Measurements from ENCODE around the gene FHOD1. TPM values are rescaled to one million over a fixed set of nuclear protein-coding genes. Genes with fewer than 3 reads are reported as not detected.

Gene FHOD1
- total RNA-seq, 1 experiment from 2014 or later = 22.2 TPM

DNA sequence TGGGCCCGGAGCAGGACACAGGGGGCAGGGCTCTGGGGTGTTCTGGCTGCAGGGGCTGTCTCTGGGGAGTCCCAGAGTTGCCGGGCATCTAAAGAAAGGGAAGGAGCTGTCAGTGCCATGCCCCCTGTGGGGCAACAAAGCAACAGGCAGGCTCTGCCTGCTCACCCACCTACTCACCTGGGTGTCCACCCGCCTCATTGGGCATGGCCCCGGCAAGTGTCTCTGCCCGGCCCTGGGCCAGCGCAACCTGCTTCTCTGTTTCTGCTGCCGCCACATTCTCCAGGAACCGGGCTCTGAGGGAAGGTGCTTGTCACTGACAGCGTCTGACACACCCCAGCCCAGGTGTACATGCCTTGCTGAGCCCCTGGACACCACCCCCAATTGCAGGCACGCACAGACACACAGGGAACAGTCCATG lies 13.1 kb downstream of the FHOD1 start:
- DNase-seq (ENCODE audit: low read depth) = no peak

DNA sequence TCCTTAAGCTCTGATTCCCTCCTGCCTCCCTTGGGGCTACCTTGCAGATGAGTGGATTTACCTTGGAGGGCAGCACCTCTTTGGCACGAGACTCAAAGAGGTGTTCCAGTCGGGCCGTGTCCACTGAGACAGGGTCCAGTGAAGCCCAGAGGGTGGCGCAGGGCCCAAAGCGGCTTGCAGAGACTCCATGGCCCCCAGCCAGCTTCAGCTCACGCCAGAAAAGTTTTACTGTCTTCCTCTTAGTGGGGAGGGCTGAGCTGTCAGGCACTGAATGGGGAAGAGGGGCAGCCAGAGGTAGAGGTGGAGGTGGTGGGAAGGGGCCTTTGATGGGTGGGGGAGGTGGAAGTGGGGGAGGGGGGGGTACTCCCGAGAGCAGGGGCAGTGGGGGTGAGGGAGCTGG lies 13.7 kb downstream of the FHOD1 start:
- no peak for DNase-seq (ENCODE audit: low read depth)

GRCh38 chr16:67230809-67231660 lies 16.2 kb downstream of the FHOD1 start:
- DNase-seq (ENCODE audit: low read depth) = peak; percentile 5

GRCh38 chr16:67229906-67230808 lies 17.1 kb downstream of the FHOD1 start:
- DNase-seq (ENCODE audit: low read depth) = peak; percentile 2

DNA sequence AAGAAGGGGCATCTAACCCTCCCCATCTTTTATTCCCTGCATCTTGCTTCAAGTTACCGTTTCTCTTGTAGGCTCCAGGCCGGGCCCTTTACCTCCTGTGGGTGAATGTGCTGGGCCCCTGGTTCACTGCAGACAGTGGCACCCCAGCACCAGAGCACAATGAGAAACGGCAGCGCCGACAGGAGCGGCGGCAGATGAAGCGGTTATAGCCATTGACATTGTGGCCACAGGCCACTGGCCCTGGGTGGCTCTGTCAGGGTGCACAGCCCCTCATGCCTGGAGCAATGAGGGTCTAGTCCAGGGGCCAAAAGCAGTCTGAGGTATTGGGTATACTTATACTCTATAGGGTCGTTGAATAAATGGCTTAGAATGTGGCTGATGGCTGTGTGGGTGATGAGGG lies 18.4 kb downstream of the FHOD1 start:
- no peak for DNase-seq (ENCODE audit: low read depth)

DNA sequence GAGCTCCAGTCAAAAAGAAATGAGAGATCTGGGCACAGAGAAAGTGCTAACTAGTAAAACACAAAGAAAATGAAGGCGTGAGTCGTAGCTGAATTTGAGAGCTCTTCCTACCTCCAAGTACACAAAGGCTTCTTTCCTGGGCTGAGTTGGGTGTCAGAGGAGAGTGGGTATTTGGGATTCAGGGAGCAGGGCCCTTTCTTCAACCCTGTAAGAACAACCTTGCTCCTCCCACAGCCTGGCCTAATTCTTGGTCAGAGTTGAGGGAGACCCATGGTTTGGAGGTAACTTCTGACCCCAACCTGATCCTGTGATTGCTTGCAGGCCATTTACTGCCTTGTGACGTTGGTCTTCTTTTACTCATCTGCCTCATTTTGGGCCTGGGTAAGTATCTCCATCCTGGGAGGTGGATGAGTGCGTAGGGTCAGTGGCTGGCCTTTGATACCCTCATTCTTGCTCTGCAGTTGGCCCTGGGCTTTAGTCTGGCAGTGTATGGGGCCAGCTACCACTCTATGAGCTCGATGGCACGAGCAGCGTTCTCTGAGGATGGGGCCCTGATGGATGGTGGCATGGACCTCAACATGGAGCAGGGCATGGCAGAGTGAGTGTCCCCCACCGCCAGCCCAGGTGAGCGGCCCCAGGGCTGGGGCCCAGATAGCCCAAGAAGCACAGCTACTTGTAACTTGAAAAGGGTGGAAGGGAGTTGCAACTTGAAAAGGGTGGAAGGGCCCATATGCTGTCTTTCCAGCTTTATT lies 19.1 kb downstream of the FHOD1 start:
- DNase-seq (ENCODE audit: low read depth) = no peak

DNA sequence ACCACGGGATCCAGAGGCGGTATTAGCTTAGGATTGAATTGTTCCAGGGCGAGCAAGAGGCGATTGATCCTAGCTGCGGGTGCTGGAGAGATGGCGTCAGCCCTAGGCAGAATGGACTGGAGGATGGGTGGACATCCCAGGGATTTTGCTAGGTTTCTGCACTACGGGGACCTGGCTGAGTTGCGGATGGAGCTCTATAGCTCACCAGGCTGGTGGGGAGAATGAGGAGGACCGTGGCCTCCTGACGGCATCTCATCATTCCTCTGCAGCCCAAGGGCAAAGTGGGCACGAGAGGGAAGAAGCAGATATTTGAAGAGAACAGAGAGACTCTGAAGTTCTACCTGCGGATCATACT lies 19.7 kb downstream of the FHOD1 start:
- no peak for DNase-seq (ENCODE audit: low read depth)

- DNase-seq (ENCODE audit: low read depth) = peak; percentile 99
Measured at GRCh38 chr16:67226804-67227566, 20.3 kb downstream of the FHOD1 start, which contains the start of gene TMEM208. Gene TMEM208 (plus strand): TSS chr16:67227130. CDS start chr16:67227219, 89 bp downstream.

GRCh38 chr16:67226295-67226803 lies 20.9 kb downstream of the FHOD1 start:
- no peak for DNase-seq (ENCODE audit: low read depth)

DNA sequence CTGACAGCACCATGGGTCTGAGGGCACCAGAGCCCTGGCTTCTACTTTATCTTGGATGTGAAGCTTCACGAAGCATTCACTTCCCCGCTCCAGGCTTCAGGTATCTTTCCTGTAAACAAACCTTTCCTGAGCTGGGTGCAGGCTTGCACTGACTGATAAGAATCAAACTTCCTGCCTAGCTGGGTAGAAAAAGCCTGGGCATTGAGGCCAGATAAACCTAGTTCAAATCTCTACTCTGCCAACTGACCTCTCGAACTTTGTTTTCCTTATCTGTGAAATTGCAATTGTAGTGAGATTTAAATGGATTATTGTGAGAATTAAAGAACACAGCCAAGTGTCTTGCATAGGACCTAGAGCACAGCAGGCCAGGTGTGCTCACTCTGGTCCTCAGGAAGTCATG lies 23.3 kb downstream of the FHOD1 start:
- DNase-seq (ENCODE audit: low read depth) = no peak

- DNase-seq (ENCODE audit: low read depth) = no peak
Measured at GRCh38 chr16:67216612-67217490, 30.4 kb downstream of the FHOD1 start.

- no peak for DNase-seq (ENCODE audit: low read depth)
Measured at GRCh38 chr16:67215706-67216105, 31.6 kb downstream of the FHOD1 start.

DNA sequence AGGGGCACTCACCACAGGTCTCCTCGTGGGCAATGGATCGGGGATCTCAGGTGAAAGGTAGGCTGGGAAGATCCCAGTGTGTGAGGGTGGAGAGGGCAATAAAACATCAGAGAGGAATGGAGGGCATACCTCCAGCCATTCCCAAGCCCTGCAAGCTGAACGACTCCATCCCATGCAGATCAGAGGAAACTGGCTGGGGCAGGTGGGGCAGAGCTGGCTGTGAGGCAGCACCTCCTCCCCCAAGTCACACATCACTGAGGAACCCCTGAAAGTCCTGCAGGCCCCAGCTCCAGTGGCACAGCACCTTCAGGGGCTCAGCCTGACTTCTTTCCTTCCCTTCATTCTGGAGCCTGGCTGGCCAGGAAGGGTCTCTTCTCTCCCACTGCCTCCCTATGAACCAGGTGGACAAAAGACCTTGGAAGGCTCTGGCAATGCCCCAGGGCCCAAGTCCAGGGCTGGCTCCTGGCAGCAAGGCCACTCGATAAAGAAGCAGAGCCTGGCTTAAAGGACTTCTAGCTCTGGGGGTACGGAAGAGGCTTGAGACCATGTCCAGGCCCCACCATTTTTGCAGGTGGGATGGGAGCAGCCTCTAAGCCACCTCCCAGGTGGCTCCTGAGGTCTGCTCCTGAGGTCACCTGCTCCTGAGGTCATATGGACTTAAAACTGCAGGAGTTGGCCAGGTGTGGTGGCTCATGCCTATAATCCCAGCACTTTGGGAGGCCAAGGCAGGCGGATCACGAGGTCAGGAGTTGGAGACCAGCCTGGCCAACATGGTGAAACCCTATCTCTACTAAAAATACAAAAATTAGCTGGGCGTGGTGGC lies 33.9 kb downstream of the FHOD1 start:
- no peak for DNase-seq (ENCODE audit: low read depth)

- DNase-seq (ENCODE audit: low read depth) = no peak
Measured at GRCh38 chr16:67212766-67213165, 34.5 kb downstream of the FHOD1 start.

- DNase-seq (ENCODE audit: low read depth) = no peak
Measured at GRCh38 chr16:67211674-67212073, 35.6 kb downstream of the FHOD1 start.

DNA sequence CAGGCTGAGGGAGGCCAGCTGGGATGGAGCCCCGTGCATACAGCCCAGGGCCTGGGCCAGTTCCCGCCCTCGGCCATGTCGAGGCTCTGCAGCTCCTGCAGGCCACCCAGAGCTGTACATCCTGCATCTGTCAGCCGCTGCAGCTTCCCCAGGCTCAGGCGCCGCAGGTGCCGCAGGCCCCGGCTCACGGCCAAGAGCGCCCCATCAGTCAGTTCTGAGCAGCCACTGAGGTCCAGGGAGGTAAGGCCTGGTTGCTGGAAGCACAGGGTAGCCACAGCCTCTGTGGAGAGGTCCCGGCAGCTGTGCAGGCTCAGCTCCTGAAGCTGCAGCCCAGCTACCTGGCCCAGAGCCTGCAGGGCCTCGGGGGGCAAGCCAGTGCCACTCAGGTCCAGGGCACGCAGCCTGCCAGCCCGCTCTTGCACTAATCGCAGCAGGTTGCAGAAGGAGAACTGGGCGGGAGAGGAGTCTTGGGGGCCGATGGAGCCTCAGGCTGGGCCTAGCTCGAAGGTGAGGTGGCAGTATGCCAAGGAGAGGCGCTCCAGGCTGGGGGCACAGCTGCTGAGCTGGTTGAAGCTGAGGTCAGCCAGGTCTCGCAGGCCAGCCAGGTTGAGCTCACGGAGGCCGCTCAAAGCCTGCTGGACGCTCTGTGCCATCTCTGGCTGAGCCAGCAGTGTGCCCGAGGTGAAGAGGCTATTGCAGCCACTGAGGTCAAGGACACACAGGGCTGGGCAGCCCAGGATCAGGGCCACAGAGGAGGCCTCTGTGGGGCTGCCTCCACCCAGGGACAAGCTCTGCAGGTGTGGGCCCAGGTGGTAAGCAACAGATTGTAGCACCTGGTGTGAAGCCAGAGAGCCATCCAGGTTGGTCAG lies 37.0 kb downstream of the FHOD1 start:
- DNase-seq (ENCODE audit: low read depth) = no peak

GRCh38 chr16:67209565-67209964 lies 37.7 kb downstream of the FHOD1 start:
- DNase-seq (ENCODE audit: low read depth) = no peak

Measured in Daoy (cell line).